GM19238 (cell line): Measurements from ENCODE around the gene CASP4.
"Not testable (repeated sequence)": the region's sequence is repeated elsewhere in the genome, so short reads cannot be mapped to it uniquely, and the experiment has no call there.

Experiments
- DNase-seq: peaks from one replicate; pipeline ENCODE4 v3.0.0; 2011; ENCODE audit warnings: low spot score; ENCODE audit not compliant: insufficient read length

CASP4 gene

DNA sequence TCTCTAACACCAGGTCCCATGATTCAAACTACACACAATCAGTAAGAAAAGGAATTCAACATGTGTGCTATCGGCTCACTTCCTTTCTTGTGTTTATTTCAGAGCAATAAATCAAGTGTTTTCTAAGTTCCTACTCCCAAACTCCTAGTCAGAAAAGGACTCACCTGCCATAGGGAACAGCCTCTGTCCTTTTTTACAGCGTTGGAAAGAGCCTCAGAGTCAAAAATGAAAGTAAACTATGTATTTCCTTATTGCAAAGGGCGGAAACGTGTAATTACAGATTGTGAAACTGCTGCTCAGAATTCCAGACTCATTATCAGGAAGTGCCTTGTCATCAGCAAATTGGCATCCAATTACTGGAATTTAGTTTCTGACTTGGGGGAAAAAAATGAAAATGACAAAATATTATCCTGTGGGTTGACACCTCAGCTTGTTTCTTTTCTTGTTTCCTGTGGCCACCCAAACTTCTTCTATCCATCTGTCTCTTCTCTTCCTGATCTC, at the start of gene CASP4:
TSS of gene CASP4 (minus strand) at position 220 of the 501 bp plus-strand sequence. CDS start at position 171, 49 bp downstream.
- DNase-seq = no peak

DNA sequence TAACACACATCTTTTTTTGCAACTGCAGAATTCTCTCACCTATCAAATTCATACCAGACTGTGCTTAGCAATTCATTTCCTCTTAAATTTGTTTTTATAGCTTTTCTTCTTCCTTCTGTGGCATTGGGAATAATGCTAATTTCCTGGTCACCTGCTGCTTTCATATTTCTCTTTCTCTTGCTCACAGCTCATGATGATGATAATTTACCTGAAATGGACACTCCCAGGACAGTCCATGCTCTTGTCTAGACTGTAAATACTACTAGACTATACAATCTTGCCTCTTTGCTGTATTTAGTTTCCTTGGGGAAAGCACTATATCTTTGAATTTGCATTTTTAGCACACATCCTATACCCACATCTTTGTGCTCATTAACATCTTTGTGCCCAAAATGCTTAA, 39.1 kb upstream of the CASP4 start:
- DNase-seq = no peak

DNA sequence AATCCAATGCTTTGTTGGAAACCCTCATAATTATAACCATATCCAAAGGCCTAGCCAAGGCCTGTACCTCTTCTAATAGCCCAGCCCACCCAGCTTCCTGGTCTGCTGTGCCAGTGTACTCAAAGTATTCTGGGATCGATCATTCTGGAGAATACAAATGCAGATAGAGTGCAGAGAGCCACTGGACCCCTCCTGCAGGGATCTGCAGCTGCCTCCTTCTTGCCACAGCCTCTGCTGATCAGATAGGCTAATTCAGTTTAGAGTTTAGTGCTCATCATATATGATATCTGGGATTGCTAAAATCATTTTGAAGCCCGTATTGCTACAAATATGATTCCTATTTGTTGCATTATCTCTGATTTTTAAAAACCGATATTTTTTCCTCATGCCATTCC, 37.1 kb upstream of the CASP4 start:
- DNase-seq = no peak

DNA sequence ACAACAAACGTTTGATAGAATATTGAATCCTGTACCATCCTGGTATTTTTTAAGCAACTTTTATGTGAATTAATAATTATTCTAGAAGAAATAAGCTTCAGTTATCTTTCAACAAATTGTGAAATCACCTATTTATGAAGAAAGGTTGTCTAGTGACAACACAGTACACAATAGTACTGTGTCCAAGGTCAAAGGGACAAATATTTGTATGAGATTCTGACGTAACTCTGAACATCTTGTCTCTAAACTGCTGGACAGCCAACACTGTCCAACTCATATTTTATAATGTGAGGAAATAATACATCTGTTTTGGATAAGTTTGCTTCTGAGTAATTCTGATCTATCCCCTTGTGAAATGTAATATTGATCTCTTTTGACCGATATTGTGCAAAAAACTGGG, 35.6 kb upstream of the CASP4 start:
- DNase-seq = no peak

DNA sequence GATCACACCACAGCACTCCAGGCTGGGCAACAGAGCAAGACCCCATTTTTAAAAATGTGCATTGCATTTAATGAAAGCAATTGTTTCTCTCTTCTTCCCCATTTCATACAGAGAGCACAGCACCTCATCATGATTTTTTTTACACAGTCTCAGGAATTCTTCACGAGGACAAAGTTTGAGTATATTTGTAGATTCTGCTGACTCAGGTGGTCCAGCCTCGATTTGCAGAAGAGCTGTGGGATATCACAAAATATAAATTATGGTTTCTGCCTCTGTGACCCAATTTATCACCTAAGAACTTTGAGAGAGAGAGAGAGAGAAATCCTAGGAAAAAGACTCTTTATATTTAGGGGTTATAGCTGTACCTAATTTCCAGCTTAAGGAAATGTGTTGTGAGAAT, 34.8 kb upstream of the CASP4 start:
- no peak for DNase-seq

DNA sequence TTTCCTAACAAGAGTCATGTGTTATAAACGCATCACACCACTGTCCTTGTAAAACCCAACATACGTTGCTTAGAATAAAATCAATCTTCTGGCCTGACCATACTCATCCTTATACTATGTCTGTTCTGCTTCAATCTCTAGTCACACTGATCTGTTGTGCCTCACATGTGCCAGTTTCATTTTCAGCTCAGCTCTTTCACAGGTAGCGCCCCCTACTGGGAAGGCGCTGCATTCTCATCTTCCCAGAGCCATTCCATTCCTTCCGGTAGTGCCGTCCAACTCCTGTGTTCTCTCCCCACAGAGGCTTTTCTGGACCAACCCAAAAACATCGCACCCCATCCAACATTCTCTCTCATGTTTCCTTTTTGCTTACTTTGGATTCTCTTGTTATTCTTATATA, 32.4 kb upstream of the CASP4 start:
- DNase-seq = peak; percentile 2

DNA sequence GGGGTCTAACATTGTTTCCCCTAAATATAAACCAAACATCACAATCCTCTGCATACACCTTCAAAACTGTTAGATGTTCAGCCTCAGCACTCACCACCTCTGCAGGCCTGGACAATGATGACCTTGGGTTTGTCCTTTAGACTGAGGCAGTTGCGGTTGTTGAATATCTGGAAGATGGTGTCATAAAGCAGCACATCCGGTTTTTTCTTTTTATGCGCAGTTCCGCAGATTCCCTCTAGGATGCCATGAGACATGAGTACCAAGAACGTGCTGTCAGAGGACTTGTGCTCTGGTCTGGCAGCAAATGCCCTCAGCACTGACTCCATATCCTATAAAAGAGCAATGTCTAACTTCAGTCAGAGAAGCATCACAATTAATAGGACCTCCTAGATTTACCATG, 31.8 kb upstream of the CASP4 start:
- no peak for DNase-seq

DNA sequence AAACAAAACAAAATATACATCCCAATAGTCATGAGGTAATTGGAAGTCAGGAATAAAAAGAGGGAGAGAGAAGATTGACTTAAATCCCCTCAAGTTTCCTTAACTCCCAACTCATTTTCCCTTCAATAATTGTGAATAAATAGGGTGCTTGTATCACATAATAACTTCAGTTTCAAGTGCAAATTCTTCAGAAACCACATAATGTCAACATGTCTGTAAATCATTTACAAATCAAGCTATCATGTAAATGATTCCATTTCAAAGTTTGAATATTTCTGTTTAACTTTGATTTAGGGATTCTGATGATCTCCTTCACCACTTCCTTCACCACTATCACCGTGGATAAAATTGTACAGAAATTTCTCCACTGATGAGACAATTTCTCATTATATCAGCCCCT, 31.3 kb upstream of the CASP4 start:
- DNase-seq = no peak

DNA sequence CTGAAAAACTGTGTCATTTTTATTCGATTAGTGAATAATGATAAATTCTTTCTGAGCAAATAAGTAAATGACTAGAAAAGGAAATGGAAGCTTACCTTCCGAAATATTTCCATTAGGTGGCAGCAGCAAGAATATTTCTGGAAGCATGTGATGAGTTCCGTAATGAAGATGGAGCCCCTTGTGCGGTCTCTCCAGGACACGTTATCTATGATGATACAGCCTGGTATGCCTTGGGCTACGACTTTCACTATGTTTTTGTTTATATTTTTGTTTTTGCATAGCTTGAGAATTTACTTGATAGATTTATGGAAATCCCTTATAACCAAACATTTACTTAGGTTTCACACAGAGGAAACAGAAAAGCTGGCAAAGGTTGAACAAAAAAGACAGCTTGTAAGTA, 28.9 kb upstream of the CASP4 start:
- no peak for DNase-seq

DNA sequence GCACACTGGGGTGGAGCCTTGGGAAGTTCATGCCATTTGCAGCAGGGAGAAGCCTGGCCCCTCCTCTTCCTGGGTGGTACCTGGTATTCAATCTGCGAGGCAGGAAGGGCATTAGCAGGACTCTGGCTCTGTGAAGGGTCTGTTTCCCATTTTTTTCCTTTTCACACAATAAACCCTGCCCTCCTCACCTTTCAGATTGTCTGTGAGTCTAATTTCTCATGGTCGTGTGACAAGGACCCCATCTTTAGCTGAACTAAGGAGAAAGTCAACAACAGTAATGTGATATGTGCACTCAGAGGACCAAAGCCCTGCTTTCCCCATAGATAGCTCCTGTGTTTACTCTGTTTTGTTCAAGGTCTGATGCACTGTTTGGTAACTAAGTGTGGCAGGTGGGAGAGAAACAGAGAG, 26.6 kb upstream of the CASP4 start:
- DNase-seq = no peak

DNA sequence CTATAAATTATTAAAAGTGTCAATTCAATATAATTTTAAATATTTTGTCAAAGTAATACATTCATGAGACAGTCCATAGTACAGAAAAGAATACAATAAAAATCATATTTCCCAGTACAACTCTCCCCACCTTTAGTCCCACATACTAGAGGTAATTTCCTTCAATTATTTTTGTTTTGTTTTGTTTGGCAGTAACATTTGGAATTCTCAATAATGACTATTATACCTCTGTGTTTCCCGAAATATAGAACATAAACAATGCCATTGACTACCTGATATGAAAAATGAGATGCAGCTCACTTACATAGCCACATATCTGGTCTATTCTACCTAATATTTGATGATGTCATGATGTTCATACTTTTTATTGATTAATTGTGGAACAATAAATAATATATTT, 24.4 kb upstream of the CASP4 start:
- no peak for DNase-seq

DNA sequence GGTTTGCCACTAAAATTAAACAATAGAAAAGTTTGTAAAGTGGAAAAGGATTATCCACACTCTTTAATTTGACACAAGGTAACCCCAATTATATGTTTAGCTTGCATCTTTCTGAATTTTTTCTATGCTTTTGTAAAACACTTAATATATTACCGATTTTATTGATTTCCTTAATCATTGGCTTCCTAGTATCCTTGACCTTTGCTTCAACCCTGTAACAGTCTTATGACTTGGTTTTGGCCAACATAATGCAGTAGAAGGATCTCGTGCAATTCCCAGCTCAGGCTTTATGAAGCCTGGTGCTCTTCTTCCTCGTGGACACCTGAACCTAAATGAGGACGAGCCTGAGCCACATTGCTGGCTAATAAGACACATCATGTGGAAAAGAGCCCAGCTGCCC, 23.6 kb upstream of the CASP4 start:
- DNase-seq = no peak

DNA sequence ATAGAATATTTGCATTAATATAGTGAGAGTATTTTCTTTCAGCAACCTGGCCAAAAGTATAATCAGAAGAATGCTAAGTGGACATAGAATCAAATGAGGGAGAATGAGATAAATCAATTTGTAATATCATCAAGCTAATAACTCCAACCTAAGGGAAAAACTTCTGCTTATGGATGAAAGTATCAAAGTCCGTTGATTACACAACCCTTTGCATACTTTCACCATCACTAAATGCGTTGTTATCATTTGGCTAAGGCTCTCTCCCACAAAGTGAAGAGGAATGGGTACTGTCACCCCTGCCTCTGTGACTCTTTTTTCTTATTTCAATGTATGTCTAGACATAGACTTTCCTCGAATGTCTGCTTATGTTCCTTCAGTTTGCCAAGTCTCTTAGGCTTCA, 16.4 kb upstream of the CASP4 start:
- no peak for DNase-seq

DNA sequence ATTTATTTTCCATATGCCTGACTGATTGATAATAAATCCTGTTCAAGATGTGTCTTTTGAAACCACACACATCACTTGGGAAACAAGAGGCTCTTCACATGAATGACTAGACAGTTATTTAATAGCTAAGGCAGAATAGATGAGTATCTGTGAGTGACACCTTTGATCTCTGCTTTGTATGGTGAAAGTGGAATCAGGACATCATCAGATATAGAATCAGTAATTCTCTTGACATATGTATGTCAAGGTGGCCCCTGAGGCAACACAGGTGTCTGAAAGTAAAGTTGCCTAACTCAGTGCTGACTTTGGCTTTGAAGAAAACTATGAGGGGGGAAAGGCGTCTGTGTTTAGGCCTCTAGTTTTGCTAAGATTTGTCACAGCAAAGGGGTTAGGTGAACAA, 11.5 kb upstream of the CASP4 start:
- DNase-seq = no peak

DNA sequence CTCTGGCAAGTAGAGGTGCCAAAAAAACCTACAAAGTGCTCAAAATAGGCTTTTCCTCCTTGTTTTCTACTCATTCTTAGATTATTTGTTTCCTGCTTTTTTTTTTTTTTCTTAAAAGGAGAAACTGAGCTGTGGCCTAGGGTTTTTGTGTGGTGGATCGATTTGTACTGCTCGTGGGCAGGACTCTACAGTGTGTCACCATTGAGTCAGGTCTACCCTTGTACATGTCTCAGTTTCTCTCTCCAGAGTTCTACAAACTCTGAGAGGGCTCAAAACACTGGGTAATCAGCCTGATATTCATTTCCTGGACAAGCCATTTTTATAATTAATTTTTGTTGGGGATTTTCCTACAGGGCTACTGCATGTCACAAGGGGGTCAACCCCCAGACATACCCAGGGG, 5.2 kb upstream of the CASP4 start:
- no peak for DNase-seq

DNA sequence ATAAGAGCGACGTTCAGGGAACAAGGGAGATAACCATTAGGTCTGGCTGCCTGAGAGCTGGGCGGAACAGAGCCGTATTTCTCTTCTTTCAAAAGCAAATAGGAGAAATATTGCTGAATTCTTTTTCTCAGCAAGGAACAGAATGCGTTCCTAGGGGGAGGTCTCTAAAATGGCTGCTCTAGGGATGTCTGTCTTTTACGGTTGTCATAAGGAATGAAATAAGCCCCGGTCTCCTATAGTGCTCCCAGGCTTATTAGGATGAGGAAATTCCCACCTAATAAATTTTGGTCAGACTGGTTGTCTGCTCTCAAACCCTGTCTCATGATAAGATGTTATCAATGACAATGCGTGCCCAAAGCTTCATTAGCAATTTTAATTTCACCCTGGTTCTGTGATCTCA, 4.5 kb upstream of the CASP4 start:
- not testable (repeated sequence) for DNase-seq

DNA sequence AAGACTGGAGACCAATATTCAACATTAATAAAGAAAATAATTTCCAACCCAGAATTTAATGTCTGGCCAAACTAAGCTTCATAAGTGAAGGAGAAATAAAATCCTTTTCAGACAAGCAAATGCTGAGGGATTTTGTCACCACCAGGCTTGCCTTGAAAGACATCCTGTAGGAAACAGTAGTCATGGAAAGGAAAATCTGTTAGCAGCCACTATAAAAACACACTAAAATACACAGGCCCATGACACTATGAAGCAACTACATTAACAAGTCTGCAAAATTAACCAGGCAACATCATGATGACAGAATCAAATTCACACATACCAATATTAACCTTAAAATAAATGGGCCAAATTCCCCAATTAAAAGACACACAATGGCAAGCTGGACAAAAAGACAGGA, 2.4 kb upstream of the CASP4 start:
- DNase-seq = no peak

DNA sequence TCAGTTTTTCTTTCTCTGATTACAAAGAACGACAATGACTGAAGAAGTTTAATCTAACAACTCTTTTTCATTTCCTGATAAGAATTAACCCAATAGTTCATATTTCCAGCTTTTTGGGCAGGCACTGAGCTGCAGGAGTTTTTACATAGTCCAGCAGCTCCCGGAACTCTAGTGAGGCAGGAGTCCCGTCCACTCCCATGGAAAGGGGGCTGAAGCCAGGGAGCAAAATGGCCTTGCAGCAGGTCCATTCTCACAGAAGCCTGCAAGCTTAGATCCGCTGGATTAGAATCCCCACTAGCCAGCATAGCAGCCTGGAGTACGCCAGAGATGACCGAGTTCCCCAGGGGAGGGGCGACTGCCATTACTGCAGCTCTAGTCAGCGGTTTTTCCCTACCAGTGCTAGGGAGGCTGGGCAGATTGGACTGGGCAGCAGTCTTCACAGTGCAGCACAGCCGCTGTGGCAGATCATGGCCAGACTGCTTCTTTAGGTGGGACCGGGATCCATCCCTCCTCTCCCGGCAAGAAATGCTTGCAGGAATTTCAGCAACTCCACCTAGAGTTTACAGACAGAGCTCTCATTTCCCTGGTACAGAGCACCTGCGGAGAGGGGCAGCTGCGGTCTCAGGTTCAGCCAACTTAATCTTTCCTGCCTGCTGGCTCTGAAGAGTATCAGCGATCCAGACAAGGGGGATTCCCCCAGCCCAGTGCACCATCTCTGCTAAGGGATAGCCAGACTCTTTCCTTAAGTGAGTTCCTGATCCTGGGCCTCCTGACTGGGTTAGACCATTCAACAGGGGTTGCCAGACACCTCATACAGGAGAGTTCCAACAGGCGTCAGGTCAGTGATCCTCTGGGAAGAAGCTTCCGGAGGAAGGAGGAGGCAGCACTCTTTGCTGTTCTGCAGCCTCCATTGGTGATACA, 742 bp upstream of the CASP4 start:
- no peak for DNase-seq

DNA sequence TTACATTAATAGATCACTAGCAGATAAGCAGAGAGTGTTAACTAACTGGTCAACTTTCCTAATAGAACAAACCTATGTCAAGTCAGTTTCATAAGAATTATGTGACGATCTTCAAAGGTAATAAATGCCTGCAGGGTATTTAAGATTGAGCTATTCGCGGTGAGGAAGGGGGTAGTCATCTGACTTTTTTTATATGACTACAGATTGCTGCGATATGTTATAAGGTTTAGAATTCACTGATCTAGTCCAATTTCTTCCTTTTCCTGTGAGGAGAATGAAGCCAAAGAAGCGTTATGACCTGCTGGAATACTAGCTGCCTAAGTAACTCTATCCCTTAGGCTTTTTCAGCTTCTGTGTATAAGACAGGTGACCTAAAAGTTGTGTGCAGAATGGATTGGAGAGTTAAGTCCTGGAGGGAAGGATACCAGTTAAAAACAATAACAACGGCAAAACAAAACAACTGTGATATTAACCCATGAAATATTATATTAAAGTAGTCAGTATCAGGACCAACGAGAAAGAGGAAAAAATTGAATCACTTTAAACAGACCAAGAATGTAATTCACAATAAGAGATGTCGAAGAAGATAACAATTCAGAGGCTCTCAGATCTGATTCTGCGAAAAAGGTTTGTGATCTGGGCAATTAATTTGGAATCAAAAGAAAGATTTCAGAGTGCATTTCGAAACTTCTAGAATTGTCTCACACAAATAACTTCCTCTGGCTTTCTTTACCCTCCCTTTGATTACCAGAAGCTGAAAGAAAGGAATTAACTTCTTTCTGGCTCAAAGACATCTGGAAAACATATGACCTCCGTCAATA, 630 bp downstream of the CASP4 start:
- DNase-seq = no peak

DNA sequence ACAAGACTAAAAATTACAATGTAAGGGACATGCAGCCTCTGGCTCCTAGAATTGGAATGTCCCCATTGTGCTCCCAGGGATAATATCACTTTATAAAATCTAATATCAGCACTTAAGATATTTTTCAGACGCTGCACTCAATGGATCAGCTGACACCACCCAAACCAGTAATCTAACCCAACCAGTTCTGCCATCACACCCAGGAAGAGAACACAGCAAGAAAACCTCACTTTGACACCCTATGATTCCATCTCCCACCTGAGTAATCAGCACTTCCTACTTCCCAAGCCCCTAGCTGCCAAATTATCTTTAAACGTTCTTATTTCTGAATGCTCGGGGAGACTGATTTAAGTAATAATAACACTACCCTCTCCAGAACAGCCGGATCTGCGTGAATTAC, 2.6 kb downstream of the CASP4 start:
- no peak for DNase-seq

DNA sequence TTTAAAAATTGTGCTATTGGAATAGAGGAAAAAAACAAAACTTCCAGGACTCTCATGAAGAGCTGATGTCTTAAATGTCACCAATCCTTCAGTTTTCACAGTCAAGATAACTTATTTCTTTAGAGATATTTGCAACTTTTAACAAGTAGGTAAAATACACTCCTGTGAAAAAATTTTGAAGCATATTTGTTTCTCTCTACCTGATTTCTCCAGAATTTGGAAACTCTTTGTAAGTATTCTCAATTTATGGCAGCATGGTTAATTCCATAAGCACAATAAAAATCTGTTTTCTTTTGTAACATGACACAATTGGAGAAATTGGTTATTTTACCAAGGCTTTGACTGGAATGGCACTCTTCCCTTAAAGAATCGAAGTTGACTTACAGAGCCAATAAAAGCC, 4.1 kb downstream of the CASP4 start:
- DNase-seq = no peak

DNA sequence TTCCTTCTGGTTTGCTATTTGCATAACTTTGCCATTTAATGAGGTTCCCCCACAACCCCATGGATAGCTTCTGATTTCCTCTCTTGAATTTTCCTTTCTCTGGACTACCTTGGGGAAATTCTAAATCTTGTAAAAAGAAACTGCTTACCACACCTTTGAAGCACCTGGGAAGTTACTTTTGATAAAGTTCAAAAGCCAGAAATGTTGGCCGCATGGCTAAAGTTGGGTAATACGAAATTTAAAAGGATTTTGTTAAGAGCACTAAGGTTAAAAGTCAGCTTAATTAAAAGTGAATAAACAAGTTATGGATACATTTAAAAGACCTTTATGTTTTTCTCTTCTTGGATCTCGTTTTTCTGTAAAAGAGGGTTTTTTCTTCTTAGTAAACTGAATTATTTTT, 5.5 kb downstream of the CASP4 start:
- DNase-seq = no peak
